ENCODE data around the gene TUBD1. TPM values are rescaled to one million over a fixed set of nuclear protein-coding genes. Genes with fewer than 3 reads are reported as not detected.

TUBD1 gene
- total RNA-seq, 1 donor from 2014 or later = 12.5 TPM

- H3K36me3 Mint-ChIP-seq (ENCODE audit: low read depth, unreplicated experiment) = peaks cover 5% of the 10 kb centered on the region
- peak overlapping the region; percentile 72 for H3K27ac Mint-ChIP-seq (ENCODE audit: unreplicated experiment)
- peaks cover 4% of the 10 kb centered on the region for H3K27me3 Mint-ChIP-seq (ENCODE audit: unreplicated experiment)
- peak overlapping the region; percentile 71 for H3K4me3 Mint-ChIP-seq (ENCODE audit: unreplicated experiment)
- H3K9me3 Mint-ChIP-seq (ENCODE audit: unreplicated experiment) = no peaks in the 10 kb centered on the region
- no peak for DNase-seq (ENCODE audit: low spot score)
- H3K4me1 Mint-ChIP-seq (ENCODE audit: unreplicated experiment) = peaks cover 30% of the 10 kb centered on the region
- no peak for TF ChIP-seq CTCF (IDR thresholded peaks at IDR 0.05; ENCODE audit: unreplicated experiment)
Measured at GRCh38 chr17:59840329-59841090, 52.2 kb downstream of the TUBD1 start.

GRCh38 chr17:59839651-59840328 is 53.0 kb downstream of the TUBD1 start:
- H3K4me1 Mint-ChIP-seq (ENCODE audit: unreplicated experiment) = peaks cover 30% of the 10 kb centered on the region

GRCh38 chr17:59838052-59838916 is 54.5 kb downstream of the TUBD1 start:
- Mint-ChIP-seq H3K9me3 (ENCODE audit: unreplicated experiment) (no peaks in the 10 kb centered on the region), H3K36me3 (ENCODE audit: low read depth, unreplicated experiment) (peaks cover 5% of the 10 kb centered on the region), H3K27me3 (ENCODE audit: unreplicated experiment) (peaks cover 4% of the 10 kb centered on the region), H3K4me3 (ENCODE audit: unreplicated experiment) (peak overlapping the region; percentile 96), H3K27ac (ENCODE audit: unreplicated experiment) (peak overlapping the region; percentile 99), H3K4me1 (ENCODE audit: unreplicated experiment) (peaks cover 32% of the 10 kb centered on the region)
- no peak for TF ChIP-seq CTCF (IDR thresholded peaks at IDR 0.05; ENCODE audit: unreplicated experiment)
- peak; percentile 16 for DNase-seq (ENCODE audit: low spot score)

More at GRCh38 chr17:59839651-59840328, 53.0 kb downstream of the TUBD1 start:
- TF ChIP-seq CTCF (IDR thresholded peaks at IDR 0.05; ENCODE audit: unreplicated experiment) = no peak
- peaks cover 5% of the 10 kb centered on the region for H3K36me3 Mint-ChIP-seq (ENCODE audit: low read depth, unreplicated experiment)
- no peak for DNase-seq (ENCODE audit: low spot score)
- peaks cover 4% of the 10 kb centered on the region for H3K27me3 Mint-ChIP-seq (ENCODE audit: unreplicated experiment)
- H3K27ac Mint-ChIP-seq (ENCODE audit: unreplicated experiment) = peak overlapping the region; percentile 99
- H3K4me3 Mint-ChIP-seq (ENCODE audit: unreplicated experiment) = peak overlapping the region; percentile 96
- no peaks in the 10 kb centered on the region for H3K9me3 Mint-ChIP-seq (ENCODE audit: unreplicated experiment)

GRCh38 chr17:59837308-59838051 is 55.3 kb downstream of the TUBD1 start:
- Mint-ChIP-seq H3K9me3 (ENCODE audit: unreplicated experiment) (no peaks in the 10 kb centered on the region), H3K4me1 (ENCODE audit: unreplicated experiment) (peaks cover 32% of the 10 kb centered on the region), H3K27ac (ENCODE audit: unreplicated experiment) (peak overlapping the region; percentile 99), H3K36me3 (ENCODE audit: low read depth, unreplicated experiment) (no peaks in the 10 kb centered on the region), H3K4me3 (ENCODE audit: unreplicated experiment) (peak overlapping the region; percentile 96), H3K27me3 (ENCODE audit: unreplicated experiment) (peaks cover 4% of the 10 kb centered on the region)
- no peak for TF ChIP-seq CTCF (IDR thresholded peaks at IDR 0.05; ENCODE audit: unreplicated experiment)
- peak; percentile 52 for DNase-seq (ENCODE audit: low spot score)

All from endothelial cell (in vitro differentiated cells).